NCI-H146 (cell line): ENCODE measurements around the gene ZNF593OS.
A peak's percentile ranks its signal among the peaks of the same experiment; 100 is the strongest.

Source experiments
- DNase-seq: peaks from one replicate; lab custom pipeline; 2025; lab: John Stamatoyannopoulos, UW

The ZNF593OS gene

GRCh38 chr1:26184086-26184485, 12.5 kb upstream of the ZNF593OS start:
- DNase-seq = no peak

DNA sequence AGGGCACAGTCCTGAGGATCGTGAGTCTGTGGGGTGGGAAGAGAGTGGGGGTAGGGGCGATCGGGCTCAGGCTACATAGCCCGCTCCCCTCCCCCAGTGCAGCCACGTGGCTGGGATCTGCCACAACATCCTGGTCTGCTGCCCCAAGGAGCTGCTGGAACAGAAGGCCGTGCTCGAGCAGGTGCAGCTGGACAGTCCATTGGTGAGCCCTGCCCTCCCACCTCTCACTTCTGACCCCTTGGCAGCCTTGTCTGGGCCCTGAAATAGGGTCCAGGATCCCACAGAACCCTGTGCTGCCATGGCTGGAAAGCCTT, 10.7 kb upstream of the ZNF593OS start:
- no peak for DNase-seq

GRCh38 chr1:26181586-26182382, 10.2 kb upstream of the ZNF593OS start:
- DNase-seq = no peak

DNA sequence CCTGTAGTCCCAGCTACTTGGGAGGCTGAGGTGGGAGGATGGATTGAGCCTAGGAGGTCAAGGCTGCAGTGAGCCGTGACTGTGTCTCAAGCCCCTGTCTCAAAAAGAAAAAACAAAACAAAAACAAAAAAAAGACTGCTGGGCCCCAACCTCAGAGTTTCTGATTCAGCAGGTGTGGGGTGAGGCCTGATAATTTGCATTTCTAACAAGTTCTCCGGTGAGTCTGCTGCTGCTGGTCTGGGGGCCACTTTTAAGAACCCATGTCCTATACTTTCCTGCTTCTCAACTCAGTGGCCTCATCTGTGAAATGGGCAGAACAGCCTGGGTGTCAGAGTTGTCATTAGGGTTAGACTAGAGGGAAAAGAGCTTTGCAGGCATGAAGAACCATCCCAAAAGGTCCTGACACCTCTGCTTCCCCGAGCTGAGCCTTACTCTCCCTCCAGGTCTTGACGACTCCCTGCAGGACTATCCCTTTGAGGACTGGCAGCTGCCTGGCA, 8.4 kb upstream of the ZNF593OS start:
- no peak for DNase-seq

DNA sequence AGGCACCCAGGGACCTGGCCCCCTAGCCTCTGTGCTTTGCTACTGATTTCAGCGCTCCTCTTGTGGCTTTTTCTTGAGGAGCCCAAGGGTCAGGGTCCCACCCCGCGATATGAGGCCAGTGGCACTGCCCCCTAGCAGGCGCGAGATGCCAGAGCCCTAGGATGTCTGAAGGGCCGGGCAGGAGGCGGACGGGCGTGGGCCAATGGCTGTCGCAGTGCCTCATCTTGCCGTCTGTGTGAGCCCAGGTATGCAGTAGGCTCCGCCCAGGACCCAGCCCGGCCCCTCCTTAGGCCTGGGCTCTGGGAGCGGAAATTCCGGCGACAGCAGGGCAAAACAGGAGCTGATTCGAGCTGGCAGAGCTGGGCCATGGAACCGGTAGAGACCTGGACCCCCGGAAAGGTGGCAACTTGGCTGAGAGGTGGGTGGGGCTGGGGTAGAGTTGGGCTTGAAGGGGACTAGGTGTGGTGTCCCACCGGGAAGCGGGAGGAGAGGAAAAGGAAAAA, 5.6 kb upstream of the ZNF593OS start, which contains the start of gene CNKSR1:
Gene CNKSR1 (plus strand): TSS at position 310 of the 503 bp plus-strand sequence. CDS start 57 bp downstream, at position 367.
- peak; percentile 79 for DNase-seq

DNA sequence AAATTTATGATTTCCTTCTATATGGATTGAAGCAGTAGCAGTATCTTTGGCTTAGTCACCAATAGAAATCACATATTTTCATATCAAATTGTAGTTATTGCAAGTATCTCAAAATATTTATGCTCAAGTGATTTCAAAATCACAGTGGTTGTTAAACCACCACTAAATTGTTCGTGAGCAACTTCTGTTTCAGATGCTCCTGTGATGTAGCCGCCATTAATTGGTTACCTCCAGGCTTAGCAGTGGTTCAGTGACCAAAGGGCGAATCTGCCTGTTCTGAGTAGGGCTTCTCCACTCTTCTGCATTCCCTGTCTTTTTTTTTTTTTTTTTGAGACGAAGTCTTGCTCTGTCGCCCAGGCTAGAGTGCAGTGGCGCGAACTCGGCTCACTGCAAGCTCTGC, 3.7 kb upstream of the ZNF593OS start:
- DNase-seq = no peak

DNA sequence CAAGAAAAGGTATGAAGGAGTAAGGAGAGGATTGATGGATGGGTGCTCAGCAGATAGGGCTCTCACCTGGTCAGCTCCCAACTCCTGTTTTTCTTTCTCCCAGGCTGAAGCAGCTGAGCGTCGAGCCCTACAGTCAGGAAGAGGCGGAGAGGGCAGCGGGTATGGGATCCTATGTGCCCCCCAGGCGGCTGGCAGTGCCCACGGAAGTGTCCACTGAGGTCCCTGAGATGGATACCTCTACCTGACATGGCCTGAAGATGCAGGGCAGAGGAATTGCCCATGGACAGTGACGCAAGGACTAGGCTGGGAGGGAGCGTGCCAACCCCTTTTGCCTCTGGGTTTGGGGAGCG, 1.2 kb downstream of the ZNF593OS start:
- DNase-seq = no peak

- peak; percentile 87 for DNase-seq
These were observed 1.8 kb downstream of the ZNF593OS start, which contains the start of gene ZNF593 for GRCh38 chr1:26169669-26170471. ZNF593 (plus strand) TSS chr1:26169908; CDS start chr1:26169984, 76 bp downstream.

DNA sequence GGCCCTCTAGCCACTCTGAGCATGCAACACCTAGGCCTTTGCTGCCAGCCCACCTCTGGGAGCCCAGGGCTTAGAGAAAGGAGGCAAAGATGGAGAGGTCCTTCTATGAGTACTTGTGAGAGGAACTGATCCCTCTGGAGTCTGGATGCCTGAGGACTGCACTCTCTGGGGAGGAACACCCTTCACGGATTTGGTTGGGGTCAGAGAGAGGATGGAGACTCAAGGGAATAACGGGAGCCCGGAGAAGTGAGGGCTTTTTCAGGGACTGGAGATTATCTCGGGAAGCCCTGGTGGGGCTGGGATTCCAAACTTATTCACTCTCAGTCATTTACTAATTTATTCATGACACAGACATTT, 2.5 kb downstream of the ZNF593OS start:
- no peak for DNase-seq

DNA sequence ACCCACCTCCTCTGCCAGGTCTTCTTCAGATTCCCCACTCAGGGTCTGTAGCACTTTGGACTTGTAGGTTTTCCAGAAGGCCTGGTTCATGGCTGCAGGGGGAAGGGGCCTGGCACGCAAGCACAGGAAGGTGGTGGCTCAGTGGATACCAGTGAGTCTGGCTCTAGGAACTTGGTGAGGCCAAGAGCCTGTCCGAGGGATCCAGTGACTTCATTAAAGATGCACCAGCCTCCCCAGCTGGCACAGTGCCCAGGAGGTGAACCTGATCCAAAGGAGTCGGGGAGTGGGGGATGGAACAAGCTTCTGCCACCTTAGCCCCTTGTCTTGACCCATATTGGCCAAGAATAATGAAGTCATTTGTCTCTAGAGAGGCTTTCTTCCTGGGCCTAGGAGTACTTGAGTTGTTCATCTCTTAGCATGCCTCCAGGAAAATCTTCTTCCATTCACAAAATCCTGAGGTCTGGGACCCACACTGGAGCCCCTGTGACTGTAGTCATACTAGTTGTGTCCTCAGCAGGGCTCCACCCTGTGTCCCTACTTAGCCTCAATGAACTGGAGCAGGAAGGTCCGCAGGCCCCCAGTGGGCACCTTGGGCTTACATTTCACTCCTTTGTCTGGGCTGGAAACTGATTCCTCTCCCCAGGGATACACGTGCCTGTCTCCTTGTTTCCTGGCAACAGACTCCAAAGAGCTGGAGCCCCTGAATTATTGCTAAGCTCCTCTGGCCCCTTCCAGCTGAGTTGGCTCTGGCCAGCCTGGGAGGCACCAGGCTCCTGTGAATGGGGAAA, 3.0 kb downstream of the ZNF593OS start, which contains the start of gene C1orf232:
Gene C1orf232 (minus strand): TSS at position 554 of the 788 bp plus-strand sequence. CDS start 464 bp downstream, at position 90.
- peak; percentile 21 for DNase-seq

GRCh38 chr1:26166719-26167281, 4.8 kb downstream of the ZNF593OS start:
- no peak for DNase-seq

DNA sequence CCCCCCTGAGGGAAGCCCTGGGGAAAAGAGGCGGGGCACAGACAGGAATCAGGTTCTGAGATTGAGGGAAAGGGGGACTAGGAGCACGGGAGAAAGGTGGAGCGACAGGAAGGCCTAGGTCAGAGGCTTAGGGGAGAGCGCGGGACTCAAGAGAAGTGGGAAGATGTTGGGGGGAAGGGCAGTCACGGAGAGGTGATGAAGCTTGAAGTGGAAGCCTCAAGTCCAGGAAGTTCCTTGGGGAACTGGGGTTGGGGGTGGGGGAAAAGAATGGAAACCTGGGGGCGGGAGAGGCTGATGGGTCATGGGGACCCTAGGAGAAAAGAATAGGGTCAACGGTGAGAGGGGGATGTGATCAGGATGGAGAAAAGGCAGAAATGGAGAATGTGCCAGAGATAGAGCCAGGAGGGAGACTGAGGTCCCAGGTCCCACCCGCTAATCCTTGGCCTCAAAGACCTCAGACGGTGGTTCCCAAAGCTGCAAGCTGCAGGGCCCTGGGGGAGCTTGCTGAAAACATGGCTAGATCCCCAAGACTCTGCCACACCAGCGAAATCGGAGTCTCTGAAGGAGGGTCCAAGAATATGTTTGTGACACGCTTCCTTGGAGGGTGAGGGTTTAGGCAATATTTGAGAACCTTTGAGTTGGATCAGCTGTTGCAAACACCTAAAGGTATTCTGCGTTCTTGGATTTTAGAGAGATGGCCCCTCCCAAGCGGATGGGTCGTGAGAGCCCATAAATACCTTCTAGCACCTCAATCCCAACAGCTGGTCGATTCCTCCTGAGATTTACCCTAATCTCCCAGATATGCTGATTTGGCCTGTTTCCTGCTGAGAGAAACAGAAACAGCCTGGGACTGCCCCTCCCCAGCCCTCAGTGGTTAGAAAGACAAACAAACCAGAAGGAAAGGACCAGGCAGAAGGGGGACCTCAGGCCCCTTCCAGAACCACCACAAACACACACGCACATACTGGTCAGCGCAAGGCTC, 6.5 kb downstream of the ZNF593OS start:
- no peak for DNase-seq

- DNase-seq = peak; percentile 20
These were observed 7.4 kb downstream of the ZNF593OS start for GRCh38 chr1:26164036-26164860.

DNA sequence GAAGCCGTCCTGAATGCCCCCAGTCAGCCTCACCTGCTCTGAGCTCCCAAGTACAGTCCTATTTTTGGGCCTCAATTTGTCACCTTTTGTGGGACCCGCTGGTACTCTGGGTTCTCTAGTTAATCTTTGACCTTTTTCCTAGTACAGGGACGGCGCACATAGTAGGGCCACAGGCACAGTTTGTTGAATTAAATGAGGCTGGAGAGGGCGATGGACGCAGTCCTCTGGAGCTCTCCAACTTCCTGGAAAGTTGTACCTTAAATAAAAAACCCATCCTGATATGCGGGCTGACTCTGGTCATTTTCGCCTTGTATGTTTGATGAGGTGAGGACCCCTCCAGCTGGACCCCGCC, 8.0 kb downstream of the ZNF593OS start:
- DNase-seq = no peak

GRCh38 chr1:26162220-26162709, 9.4 kb downstream of the ZNF593OS start:
- peak; percentile 34 for DNase-seq

DNA sequence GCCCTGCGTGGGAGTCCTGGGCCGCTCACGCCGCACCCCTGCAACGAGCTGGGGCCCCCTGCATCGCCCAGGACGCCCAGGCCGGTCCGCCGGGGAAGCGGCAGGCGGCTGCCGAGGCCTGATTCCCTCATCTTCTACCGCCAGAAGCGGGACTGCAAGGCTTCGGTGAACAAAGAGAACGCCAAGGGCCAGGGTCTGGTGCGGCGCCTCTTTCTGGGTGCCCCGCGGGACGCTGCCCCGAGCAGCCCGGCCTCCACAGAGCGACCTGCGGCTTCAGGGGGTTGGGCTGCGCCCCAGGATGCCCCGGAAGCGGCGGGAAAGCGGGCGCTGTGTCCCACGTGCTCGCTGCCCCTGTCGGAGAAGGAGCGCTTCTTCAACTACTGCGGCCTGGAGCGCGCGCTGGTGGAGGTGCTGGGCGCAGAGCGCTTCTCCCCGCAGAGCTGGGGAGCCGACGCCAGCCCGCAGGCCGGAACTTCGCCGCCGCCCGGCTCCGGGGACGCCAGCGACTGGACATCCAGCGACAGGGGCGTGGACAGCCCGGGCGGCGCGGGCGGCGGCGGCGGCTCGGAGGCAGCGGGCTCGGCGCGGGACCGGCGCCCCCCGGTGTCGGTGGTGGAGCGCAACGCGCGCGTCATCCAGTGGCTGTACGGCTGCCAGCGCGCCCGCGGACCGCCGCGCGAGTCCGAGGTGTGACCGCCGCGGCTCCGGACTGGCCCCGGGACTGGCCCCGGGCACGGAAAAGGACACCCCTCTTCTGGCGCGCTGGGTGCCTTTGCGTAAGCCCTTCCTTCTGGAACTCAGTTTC, 10.0 kb downstream of the ZNF593OS start:
- peak; percentile 56 for DNase-seq

DNA sequence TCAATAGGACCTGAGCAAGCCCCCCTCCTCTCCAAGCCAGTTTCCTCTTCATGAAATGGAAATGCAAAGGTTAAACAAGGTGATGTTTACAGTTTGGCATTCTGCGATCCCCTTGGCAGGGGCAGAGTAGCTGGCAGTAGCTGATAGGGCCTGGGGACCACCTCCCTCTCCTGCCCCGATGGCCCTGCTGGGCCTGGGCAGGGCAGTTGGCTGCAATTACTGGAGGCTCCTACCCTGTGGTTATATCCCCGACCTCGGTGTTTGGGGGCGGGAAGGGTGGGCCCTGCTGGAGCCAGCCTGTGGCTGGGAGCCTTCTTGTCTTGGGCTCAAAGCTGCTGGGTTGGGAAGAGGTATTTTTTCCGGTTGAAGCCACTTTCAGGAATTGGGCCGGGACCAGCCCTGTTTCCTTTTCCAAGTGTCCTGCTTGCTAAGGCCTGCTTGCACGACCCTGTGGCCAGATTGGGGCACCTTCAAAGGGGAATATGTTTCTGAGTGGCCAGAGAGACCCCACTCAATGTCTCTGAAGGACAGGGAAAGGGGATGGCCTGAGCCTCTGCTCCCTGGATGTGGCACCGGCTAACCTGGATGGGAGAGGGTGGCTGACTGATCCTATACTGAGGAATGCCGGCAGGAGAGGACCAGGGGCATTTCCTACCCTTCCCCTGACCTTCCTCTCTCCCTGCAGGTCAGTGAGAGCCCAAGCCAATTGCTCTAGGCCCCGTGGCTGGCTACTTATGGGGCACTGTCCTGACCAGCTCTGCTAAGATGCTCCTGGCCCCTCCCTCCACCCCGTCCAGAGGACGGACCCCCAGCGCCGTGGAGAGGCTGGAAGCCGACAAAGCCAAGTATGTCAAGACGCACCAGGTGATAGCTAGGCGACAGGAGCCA, 10.9 kb downstream of the ZNF593OS start:
- peak; percentile 10 for DNase-seq

DNA sequence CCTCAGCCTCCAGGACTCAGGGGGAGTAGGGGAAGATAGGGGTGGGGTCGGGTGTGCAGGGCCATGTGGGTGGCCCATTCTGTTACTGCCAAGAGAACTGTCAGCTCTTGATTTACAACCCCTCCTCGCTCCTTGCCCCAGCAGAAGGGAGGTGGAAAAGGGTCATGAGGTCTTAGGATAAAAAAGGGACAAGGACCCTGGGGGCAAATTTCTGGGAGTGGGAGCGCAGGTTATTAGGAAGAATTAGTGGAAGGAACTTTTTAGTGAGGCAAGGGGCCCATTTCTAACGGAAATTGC, 11.9 kb downstream of the ZNF593OS start:
- no peak for DNase-seq
